Glutamatergic neuron (in vitro differentiated cells): ENCODE results near the gene VAV2. TPM values are rescaled to one million over a fixed set of nuclear protein-coding genes. Genes with fewer than 3 reads are reported as not detected.

Experiments
- DNase-seq: peaks from one replicate; pipeline ENCODE4 v3.0.0; 2022
- H3K27ac Mint-ChIP-seq: one replicate; pipeline ENCODE4 v1.8.0; 2020; ENCODE audit warnings: mild to moderate bottlenecking, mixed read lengths, inconsistent platforms; ENCODE audit not compliant: unreplicated experiment
- H3K27me3 Mint-ChIP-seq: one replicate; pipeline ENCODE4 v1.8.0; 2020; ENCODE audit warnings: mild to moderate bottlenecking, moderate library complexity, mixed read lengths, inconsistent platforms; ENCODE audit not compliant: unreplicated experiment
- H3K36me3 Mint-ChIP-seq: one replicate; pipeline ENCODE4 v1.8.0; 2020; ENCODE audit warnings: mild to moderate bottlenecking, mixed read lengths, inconsistent platforms; ENCODE audit not compliant: unreplicated experiment
- H3K4me1 Mint-ChIP-seq: one replicate; pipeline ENCODE4 v1.8.0; 2020; ENCODE audit warnings: mild to moderate bottlenecking, low read depth, mixed read lengths, inconsistent platforms; ENCODE audit not compliant: unreplicated experiment
- H3K4me3 Mint-ChIP-seq: one replicate; pipeline ENCODE4 v1.8.0; 2020; ENCODE audit warnings: mild to moderate bottlenecking, mixed read lengths, inconsistent platforms; ENCODE audit not compliant: unreplicated experiment
- H3K9me3 Mint-ChIP-seq: one replicate; pipeline ENCODE4 v1.8.0; 2020; ENCODE audit warnings: mild to moderate bottlenecking, moderate library complexity, mixed read lengths, inconsistent platforms; ENCODE audit not compliant: unreplicated experiment
- total RNA-seq: library from RNA; stranded (reverse); fragmentation: NEBNext Ultra II Directional; extraction: Animal tissue kit (Norgen Biotek cat#: 25700); gene quantifications from one replicate; pipeline ENCODE4 v1.2.1, GENCODE V29; 2021; ENCODE audit not compliant: unreplicated experiment
- TF ChIP-seq, protein P1 (sequence below): fragments of 200-600 bp; sonication (generic); IDR thresholded peaks from one replicate; pipeline ENCODE4 v1.5.0; 2021; ENCODE audit not compliant: partially characterized antibody, unreplicated experiment

VAV2 gene
- total RNA-seq, 1 donor from 2014 or later, result 270 TPM

DNA sequence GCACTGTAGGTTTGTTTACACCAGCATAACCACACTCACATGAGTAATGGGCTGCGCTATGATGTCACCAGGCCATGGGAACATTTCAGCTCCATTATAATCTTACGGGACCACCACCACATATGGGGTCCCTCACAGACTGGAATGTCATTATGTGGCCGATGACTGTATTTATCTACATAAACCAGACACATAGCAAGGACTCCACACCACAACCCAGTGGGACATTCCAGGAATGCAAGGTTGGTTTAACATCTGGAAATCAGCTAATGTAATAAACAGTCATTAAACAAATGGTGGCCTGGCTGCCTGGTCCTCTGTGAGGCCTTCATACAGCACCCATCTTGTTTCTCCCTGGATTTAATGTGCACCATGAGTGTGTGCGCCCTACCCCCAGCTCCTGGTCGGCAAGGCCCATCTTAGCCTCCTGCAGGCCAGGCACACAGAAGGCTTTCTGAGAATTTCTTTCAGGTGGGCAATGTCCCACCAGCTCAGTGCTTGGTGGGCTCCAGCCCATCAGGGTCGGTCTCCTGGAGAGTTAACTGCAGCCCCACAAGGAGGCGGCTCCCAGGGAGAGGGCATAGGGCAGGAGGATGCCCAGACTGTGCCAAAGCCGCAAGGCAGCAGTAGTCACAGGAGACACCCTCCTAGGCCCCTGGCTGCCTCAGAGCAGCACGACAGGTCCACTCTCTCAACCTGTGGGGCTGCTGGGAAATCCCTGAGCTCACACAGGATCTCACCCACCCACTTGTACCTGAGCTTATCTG lies 218.1 kb downstream of the VAV2 start:
- Mint-ChIP-seq H3K4me3 (no peak overlapping the region), H3K36me3 (peaks cover 5% of the 10 kb centered on the region), H3K27me3 (peaks cover 12% of the 10 kb centered on the region), H3K4me1 (peaks cover 4% of the 10 kb centered on the region), H3K27ac (no peak overlapping the region), H3K9me3 (peaks cover 28% of the 10 kb centered on the region)
- TF ChIP-seq, protein P1, sequence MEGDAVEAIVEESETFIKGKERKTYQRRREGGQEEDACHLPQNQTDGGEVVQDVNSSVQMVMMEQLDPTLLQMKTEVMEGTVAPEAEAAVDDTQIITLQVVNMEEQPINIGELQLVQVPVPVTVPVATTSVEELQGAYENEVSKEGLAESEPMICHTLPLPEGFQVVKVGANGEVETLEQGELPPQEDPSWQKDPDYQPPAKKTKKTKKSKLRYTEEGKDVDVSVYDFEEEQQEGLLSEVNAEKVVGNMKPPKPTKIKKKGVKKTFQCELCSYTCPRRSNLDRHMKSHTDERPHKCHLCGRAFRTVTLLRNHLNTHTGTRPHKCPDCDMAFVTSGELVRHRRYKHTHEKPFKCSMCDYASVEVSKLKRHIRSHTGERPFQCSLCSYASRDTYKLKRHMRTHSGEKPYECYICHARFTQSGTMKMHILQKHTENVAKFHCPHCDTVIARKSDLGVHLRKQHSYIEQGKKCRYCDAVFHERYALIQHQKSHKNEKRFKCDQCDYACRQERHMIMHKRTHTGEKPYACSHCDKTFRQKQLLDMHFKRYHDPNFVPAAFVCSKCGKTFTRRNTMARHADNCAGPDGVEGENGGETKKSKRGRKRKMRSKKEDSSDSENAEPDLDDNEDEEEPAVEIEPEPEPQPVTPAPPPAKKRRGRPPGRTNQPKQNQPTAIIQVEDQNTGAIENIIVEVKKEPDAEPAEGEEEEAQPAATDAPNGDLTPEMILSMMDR, result no peak
- DNase-seq, result peak; percentile 8

DNA sequence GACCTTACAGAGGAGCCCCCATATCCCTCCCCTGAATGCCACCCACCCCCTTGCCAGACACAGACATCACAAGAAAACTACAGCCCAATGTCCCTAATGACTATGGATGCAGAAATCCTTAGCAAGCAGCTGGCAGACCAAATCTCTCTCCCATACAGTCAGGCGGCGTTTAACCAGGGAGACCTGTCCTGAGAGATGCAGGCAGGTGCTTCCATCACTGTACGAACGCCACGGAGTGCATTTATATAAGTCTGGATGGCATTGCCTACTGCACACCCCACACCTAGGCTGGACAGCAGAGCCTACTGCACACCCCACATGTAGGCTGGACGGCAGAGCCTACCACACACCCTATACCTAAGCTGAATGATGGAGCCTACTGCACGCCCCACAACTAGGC lies 219.5 kb downstream of the VAV2 start:
- DNase-seq, result no peak
- TF ChIP-seq, protein P1, result no peak
- no peak overlapping the region for H3K4me3 Mint-ChIP-seq
- peaks cover 12% of the 10 kb centered on the region for H3K36me3 Mint-ChIP-seq
- peaks cover 28% of the 10 kb centered on the region for H3K9me3 Mint-ChIP-seq
- H3K27ac Mint-ChIP-seq, result peak overlapping the region; percentile 52
- H3K27me3 Mint-ChIP-seq, result peaks cover 13% of the 10 kb centered on the region
- peaks cover 4% of the 10 kb centered on the region for H3K4me1 Mint-ChIP-seq

DNA sequence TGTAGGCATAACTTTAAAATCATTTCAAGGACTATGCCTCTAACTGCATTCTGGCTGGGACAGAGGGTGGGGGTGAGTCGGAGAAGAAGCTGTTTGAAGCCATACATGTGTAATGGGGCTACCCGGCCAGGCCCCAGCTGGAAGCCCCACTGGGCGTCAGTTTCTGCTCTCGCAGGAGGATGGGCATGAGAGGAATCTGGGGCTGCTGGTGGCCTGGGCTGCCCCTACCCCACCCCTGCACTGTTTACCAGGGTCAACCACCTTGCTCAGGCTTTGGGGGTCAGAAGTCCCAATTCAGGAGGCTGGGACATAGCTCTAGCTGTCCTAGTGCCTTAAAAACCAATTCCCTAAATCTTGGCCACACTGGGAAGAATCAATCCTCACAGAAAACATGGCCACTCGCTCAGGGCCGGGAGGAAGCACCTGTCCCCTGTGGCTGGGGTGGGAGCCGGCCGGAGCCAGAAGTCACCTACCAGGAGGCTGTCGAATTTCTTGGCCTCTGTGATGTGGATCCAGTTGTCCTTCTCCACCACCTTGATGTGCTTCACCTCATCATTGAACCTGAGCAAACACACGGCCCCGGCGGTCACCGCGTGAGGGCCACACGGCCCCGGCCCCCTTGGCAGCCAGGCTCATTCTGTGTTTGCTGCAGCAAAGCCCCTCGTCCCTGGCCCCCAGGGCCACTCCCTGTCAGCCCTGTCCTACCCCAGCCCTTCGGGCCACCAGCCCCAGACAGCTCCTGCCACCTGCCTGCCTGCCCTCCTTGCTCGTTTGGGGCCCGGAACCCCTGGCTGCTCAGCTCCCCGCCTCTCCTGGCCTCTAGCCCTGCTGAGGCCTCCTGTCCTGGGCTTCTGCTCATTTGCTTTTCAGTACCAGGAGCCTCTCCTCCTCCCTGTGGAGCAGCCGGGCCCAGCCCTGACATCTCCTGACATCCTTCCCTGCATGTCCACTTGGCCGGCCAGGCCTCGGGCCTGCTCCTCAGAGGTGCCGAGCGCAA lies 220.3 kb downstream of the VAV2 start:
- peaks cover 4% of the 10 kb centered on the region for H3K4me1 Mint-ChIP-seq

DNA sequence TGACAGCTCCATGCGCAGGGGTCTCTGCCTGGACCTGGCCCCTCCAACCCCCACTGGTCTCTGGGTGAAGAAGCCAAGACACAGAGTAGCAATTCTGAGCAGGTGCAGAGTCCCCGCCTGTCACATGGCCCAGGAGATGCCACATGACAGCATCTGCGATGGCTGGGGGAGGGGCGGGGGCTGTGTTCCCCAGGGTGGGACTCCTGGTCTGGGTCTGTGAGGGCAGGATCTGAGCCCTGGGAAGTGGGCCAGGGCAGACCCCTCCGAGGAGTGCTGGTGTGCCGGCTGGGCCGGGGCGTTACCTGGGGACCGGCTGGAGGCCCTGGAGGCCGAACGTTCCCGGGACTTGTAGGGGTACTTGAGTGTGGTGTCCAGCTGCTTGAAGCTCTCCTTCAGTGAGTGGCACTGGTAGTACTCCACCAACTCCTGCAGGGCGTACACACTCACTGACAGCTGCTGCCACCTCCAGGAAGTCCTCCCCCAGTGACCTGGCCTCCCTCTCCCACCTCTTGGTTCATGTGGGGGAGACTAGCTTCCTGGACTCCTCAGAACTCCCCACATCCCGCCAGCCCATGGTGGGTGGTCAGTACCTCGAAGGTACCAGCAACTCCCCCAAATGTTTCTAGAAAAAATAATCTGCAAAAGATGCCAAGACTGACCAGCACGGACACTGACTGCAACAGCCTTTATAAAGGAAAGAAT lies 221.9 kb downstream of the VAV2 start:
- Mint-ChIP-seq H3K4me1 (peaks cover 4% of the 10 kb centered on the region), H3K27me3 (peaks cover 15% of the 10 kb centered on the region), H3K9me3 (peaks cover 31% of the 10 kb centered on the region), H3K4me3 (no peak overlapping the region), H3K36me3 (peaks cover 33% of the 10 kb centered on the region), H3K27ac (peak overlapping the region; percentile 78)
- TF ChIP-seq, protein P1, result no peak
- DNase-seq, result peak; percentile 20

More for the DNA sequence above, 220.3 kb downstream of the VAV2 start:
- Mint-ChIP-seq H3K4me3 (no peak overlapping the region), H3K36me3 (peaks cover 20% of the 10 kb centered on the region), H3K9me3 (peaks cover 34% of the 10 kb centered on the region), H3K27me3 (peaks cover 16% of the 10 kb centered on the region), H3K27ac (peak overlapping the region; percentile 52)
- peak; percentile 19 for DNase-seq
- TF ChIP-seq, protein P1, result no peak
